CD4-positive, alpha-beta T cell (primary cell): ENCODE measurements around the gene COX19. TPM values are rescaled to one million over a fixed set of nuclear protein-coding genes. Genes with fewer than 3 reads are reported as not detected.
A peak's percentile ranks its signal among the peaks of the same experiment; 100 is the strongest.

Experiments
- ATAC-seq: fragments of 200-7000 bp; cut with Tn5 transposase; one replicate; pipeline ENCODE4 v1.10.0; 2022; ENCODE audit warnings: mild to moderate bottlenecking; ENCODE audit not compliant: poor library complexity
- CTCF ChIA-PET: fragments of 350-600 bp; sonication (Branson Sonifier 250); formaldehyde crosslinking; loops from one replicate; lab custom pipeline; 2021; ENCODE audit warnings: antibody characterized with exemption, inconsistent platforms; lab: Charles Lee
- POLR2A ChIA-PET: fragments of 350-600 bp; sonication (Branson Sonifier 250); formaldehyde crosslinking; loops from one replicate; lab custom pipeline; 2021; ENCODE audit warnings: antibody characterized with exemption, inconsistent platforms; lab: Charles Lee
- DNase-seq, 14 experiments: peaks; one replicate each; pipeline ENCODE4 v3.0.0-alpha.2; 2013 to 2020; ENCODE audit warnings: mixed read lengths in 2 of 14
- H3K27ac ChIP-seq, 2 donors: one replicate each; pipeline versions ENCODE4 v1.5.1 to v1.7.0; 2013; ENCODE audit warnings: low read length in 2 of 2, low read depth in 1 of 2, mild to moderate bottlenecking in 1 of 2
- H3K27me3 ChIP-seq, 2 experiments: 1 replicate in 1 of 2; 2 replicates in 1 of 2; pipeline versions ENCODE4 v1.6.1 to v1.7.0; 2013; ENCODE audit warnings: low read length in 2 of 2, control low read depth in 1 of 2, mild to moderate bottlenecking in 1 of 2, moderate library complexity in 1 of 2; ENCODE audit not compliant: insufficient read depth in 2 of 2, control insufficient read depth in 1 of 2
- H3K36me3 ChIP-seq: one replicate; pipeline ENCODE4 v1.6.1; 2013; ENCODE audit warnings: low read length, control low read depth; ENCODE audit not compliant: insufficient read depth
- H3K4me1 ChIP-seq: one replicate; pipeline ENCODE4 v1.6.1; 2013; ENCODE audit warnings: low read length, control low read depth; ENCODE audit not compliant: insufficient read depth
- H3K4me3 ChIP-seq: one replicate; pipeline ENCODE4 v1.5.1; 2013; ENCODE audit warnings: mild to moderate bottlenecking, low read length, moderate library complexity
- H3K9me3 ChIP-seq, 2 experiments: 1 replicate in 1 of 2; 2 replicates in 1 of 2; pipeline versions ENCODE4 v1.6.1 to v1.7.0; 2013; ENCODE audit warnings: low read length in 2 of 2, mild to moderate bottlenecking in 2 of 2, control low read depth in 1 of 2, moderate library complexity in 1 of 2; ENCODE audit not compliant: control insufficient read depth in 1 of 2, insufficient read depth in 1 of 2
- H3K27ac Mint-ChIP-seq: one replicate; pipeline ENCODE4 v1.8.0; 2020; ENCODE audit warnings: mixed read lengths
- H3K27me3 Mint-ChIP-seq: one replicate; pipeline ENCODE4 v1.8.0; 2021; ENCODE audit warnings: mixed read lengths
- H3K36me3 Mint-ChIP-seq: one replicate; pipeline ENCODE4 v1.8.0; 2021; ENCODE audit warnings: low read depth, mixed read lengths
- H3K4me1 Mint-ChIP-seq: one replicate; pipeline ENCODE4 v1.8.0; 2021; ENCODE audit warnings: low read depth, mixed read lengths
- H3K4me3 Mint-ChIP-seq: one replicate; pipeline ENCODE4 v1.8.0; 2020; ENCODE audit warnings: mild to moderate bottlenecking, mixed read lengths
- H3K9me3 Mint-ChIP-seq: one replicate; pipeline ENCODE4 v1.8.0; 2020; ENCODE audit warnings: mixed read lengths
- CTCF ChIP-seq: fragments of 200-600 bp; IDR thresholded peaks from one replicate; pipeline ENCODE4 v1.8.0; 2022; ENCODE audit warnings: antibody characterized with exemption, mild to moderate bottlenecking
- intact Hi-C, 2 experiments: fragments of 100-400 bp; cut with DNase I in 1 of 2; cut with micrococcal nuclease in 1 of 2; formaldehyde crosslinking; loops; one replicate each; pipeline versions ENCODE4 v1.15.1 to v1.9.0; 2023 to 2025; cut with DNase I, micrococcal nuclease
- total RNA-seq, 174 experiments: library from RNA in 2 of 174; stranded (reverse) in 2 of 174; gene quantifications; one replicate each; pipeline ENCODE4 v1.2.3 and lab custom pipeline; 2021 to 2026

The COX19 gene
- total RNA-seq, 2 experiments from 2014 or later = 47.7 to 51.8 TPM

DNA sequence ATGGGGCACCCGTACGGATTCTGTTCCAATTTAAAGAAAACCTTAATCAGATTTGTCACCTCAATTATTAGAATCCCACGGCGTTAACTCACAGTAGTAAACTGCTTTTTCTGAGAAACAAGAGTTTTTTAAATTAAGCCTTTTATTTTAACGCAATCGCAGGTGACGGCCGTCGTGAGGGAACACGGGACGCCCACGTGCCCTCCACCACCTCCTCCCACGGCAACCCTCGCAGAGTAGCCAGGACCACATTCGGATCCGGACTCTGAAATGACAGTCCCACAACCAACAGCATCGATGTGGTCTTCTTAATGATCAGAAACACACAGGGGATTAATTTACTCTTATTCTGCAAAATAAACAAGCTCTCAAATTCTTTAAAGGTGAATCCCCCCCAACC, 47.0 kb upstream of the COX19 start:
- no peak overlapping the region for H3K27ac ChIP-seq

GRCh38 chr7:1021931-1022330, 46.6 kb upstream of the COX19 start:
- CTCF ChIA-PET = interaction anchor here (1.3 to 1.7 kb wide), 2 partner anchors 28 to 29 kb away, joined by 4 to 5 read pairs; no protein-coding TSS in a partner anchor
- Histone ChIP-seq H3K27ac (no peak overlapping the region), H3K4me3 (no peak overlapping the region), H3K27me3 (no peaks in the 10 kb centered on the region), H3K36me3 (peaks cover 10% of the 10 kb centered on the region), H3K9me3 (peaks cover 11 to 48% of the 10 kb centered on the region in 2 experiments), H3K4me1 (peaks cover 28% of the 10 kb centered on the region)
- TF ChIP-seq CTCF = no peak
- no peaks in the 10 kb centered on the region for H3K9me3 Mint-ChIP-seq
- no peak for DNase-seq
- peaks cover 43% of the 10 kb centered on the region for H3K36me3 Mint-ChIP-seq
- peaks cover 26% of the 10 kb centered on the region for H3K4me1 Mint-ChIP-seq
- H3K27me3 Mint-ChIP-seq = no peaks in the 10 kb centered on the region
- ATAC-seq = no peak
- H3K27ac Mint-ChIP-seq = no peak overlapping the region
- no peak overlapping the region for H3K4me3 Mint-ChIP-seq
- intact Hi-C loops = loop anchor here in 1 of 2 experiments (2.0 kb wide), 1 partner anchor 43 kb away; no protein-coding TSS in a partner anchor
- POLR2A ChIA-PET = no interaction called here

More for the DNA sequence above, 47.0 kb upstream of the COX19 start:
- no peak for DNase-seq
- ChIA-PET POLR2A (no interaction called here), CTCF (interaction anchor here (1.3 kb wide), 1 partner anchor 29 kb away, joined by 5 read pairs; no protein-coding TSS in a partner anchor)
- H3K4me3 ChIP-seq = no peak overlapping the region
- peaks cover 11 to 46% of the 10 kb centered on the region in 2 experiments for H3K9me3 ChIP-seq
- Mint-ChIP-seq H3K27me3 (no peaks in the 10 kb centered on the region), H3K27ac (no peak overlapping the region), H3K4me3 (no peak overlapping the region), H3K36me3 (peaks cover 44% of the 10 kb centered on the region), H3K9me3 (no peaks in the 10 kb centered on the region), H3K4me1 (peaks cover 30% of the 10 kb centered on the region)
- peaks cover 10% of the 10 kb centered on the region for H3K36me3 ChIP-seq
- TF ChIP-seq CTCF = no peak
- no peak for ATAC-seq
- intact Hi-C loops = no loop called here
- H3K4me1 ChIP-seq = peaks cover 32% of the 10 kb centered on the region
- no peaks in the 10 kb centered on the region for H3K27me3 ChIP-seq

GRCh38 chr7:1021366-1021765, 46.0 kb upstream of the COX19 start:
- peaks cover 20% of the 10 kb centered on the region for H3K4me1 Mint-ChIP-seq
- CTCF ChIA-PET = interaction anchor here (1.6 to 1.7 kb wide), 2 partner anchors 27 to 45 kb away, joined by 4 to 5 read pairs; no protein-coding TSS in a partner anchor

More at GRCh38 chr7:1021366-1021765, 46.0 kb upstream of the COX19 start:
- Histone ChIP-seq H3K4me3 (no peak overlapping the region), H3K27ac (no peak overlapping the region), H3K36me3 (peaks cover 10% of the 10 kb centered on the region), H3K4me1 (peaks cover 24% of the 10 kb centered on the region), H3K27me3 (no peaks in the 10 kb centered on the region), H3K9me3 (peaks cover 11 to 54% of the 10 kb centered on the region in 2 experiments)
- Mint-ChIP-seq H3K9me3 (no peaks in the 10 kb centered on the region), H3K27ac (no peak overlapping the region), H3K27me3 (no peaks in the 10 kb centered on the region), H3K4me3 (no peak overlapping the region), H3K36me3 (peaks cover 37% of the 10 kb centered on the region)
- peak in 1 of 14 experiments; percentile 1 for DNase-seq
- no peak for TF ChIP-seq CTCF
- ATAC-seq = no peak
- intact Hi-C loops = loop anchor here in 1 of 2 experiments (2.0 kb wide), 1 partner anchor 43 kb away; no protein-coding TSS in a partner anchor
- POLR2A ChIA-PET = no interaction called here
